ENCODE data around the gene SUN2.

GRCh38 chr22:38761202-38762162, 5.7 kb upstream of the SUN2 start:
- TF ChIP-seq CTCF (IDR thresholded peaks at IDR 0.05) (no peak), POLR2AphosphoS5 (IDR thresholded peaks at IDR 0.05) (no peak), POLR2A (IDR thresholded peaks at IDR 0.05) (no peak)
